H1 (cell line): Measurements from ENCODE around the gene AKAP9. TPM values are rescaled to one million over a fixed set of nuclear protein-coding genes. Genes with fewer than 3 reads are reported as not detected.
"Not testable (repeated sequence)": the region's sequence is repeated elsewhere in the genome, so short reads cannot be mapped to it uniquely, and the experiment has no call there.

Source experiments
- CTCF ChIA-PET: fragments of 300-600 bp; sonication (Branson Sonifier 250); formaldehyde crosslinking; loops from one replicate; lab custom pipeline; 2021; ENCODE audit not compliant: partially characterized antibody; lab: Charles Lee
- POLR2A ChIA-PET: fragments of 300-600 bp; sonication (Branson Sonifier 250); formaldehyde crosslinking; loops from one replicate; lab custom pipeline; 2021; ENCODE audit warnings: inconsistent platforms; ENCODE audit not compliant: partially characterized antibody; lab: Charles Lee
- DNase-seq, 2 experiments: peaks; one replicate each; pipeline versions ENCODE4 v3.0.0 to v3.0.0-alpha.2; 2010 to 2022; ENCODE audit warnings: low spot score in 2 of 2, low read depth in 1 of 2, mixed read lengths in 1 of 2
- FAIRE-seq: peaks from 2 replicates; lab custom pipeline; 2011; peaks lifted over from hg19 to GRCh38; lab: Jason Lieb, UNC
- H2AFZ ChIP-seq: 2 replicates; pipeline ENCODE4 v1.8.1; 2012; ENCODE audit warnings: low read length, inconsistent platforms
- H2AK5ac ChIP-seq: 2 replicates; pipeline ENCODE4 v1.6.1; 2013; ENCODE audit warnings: low read depth, low read length
- H2BK120ac ChIP-seq: replicated peaks from 2 replicates; pipeline ENCODE3; 2013; ENCODE audit warnings: low read depth, low read length, inconsistent platforms
- H2BK12ac ChIP-seq: 2 replicates; pipeline ENCODE4 v1.6.1; 2013; ENCODE audit warnings: low read depth, low read length
- H2BK15ac ChIP-seq: 2 replicates; pipeline ENCODE4 v1.6.1; 2013; ENCODE audit warnings: low read length
- H2BK20ac ChIP-seq: 2 replicates; pipeline ENCODE4 v1.6.1; 2013; ENCODE audit warnings: low read length
- H2BK5ac ChIP-seq: 2 replicates; pipeline ENCODE4 v1.6.1; 2013; ENCODE audit warnings: low read depth, low read length
- H3K14ac ChIP-seq: 2 replicates; pipeline ENCODE4 v1.6.1; 2013; ENCODE audit warnings: inconsistent platforms; ENCODE audit not compliant: insufficient read length
- H3K18ac ChIP-seq: 2 replicates; pipeline ENCODE4 v1.6.1; 2013; ENCODE audit warnings: low read length; ENCODE audit errors: extremely low read depth
- H3K23ac ChIP-seq: 2 replicates; pipeline ENCODE4 v1.6.1; 2013; ENCODE audit warnings: inconsistent platforms; ENCODE audit not compliant: insufficient read length
- H3K23me2 ChIP-seq: 2 replicates; pipeline ENCODE4 v1.6.1; 2013; ENCODE audit warnings: low read depth, low read length
- H3K27ac ChIP-seq: 2 replicates; pipeline ENCODE4 v1.6.1; 2011; ENCODE audit warnings: low read depth, low read length, inconsistent platforms
- H3K27me3 ChIP-seq, 4 experiments: replicated peaks in 1 of 4; 1 replicate in 1 of 4; 2 replicates in 3 of 4; pipeline versions ENCODE4 v1.6.1 to v1.8.1; 2011 to 2013; ENCODE audit warnings: low read length in 3 of 4, mild to moderate bottlenecking in 3 of 4, inconsistent platforms in 2 of 4, mixed read lengths in 2 of 4, moderate library complexity in 1 of 4; ENCODE audit not compliant: control insufficient read depth in 3 of 4, insufficient read depth in 3 of 4; ENCODE audit errors: extremely low read depth in 1 of 4
- H3K36me3 ChIP-seq, 4 experiments: 2 replicates each; pipeline versions ENCODE4 v1.6.1 to v1.8.1; 2011 to 2013; ENCODE audit warnings: mild to moderate bottlenecking in 4 of 4, low read length in 3 of 4, moderate library complexity in 2 of 4, control low read depth in 1 of 4, inconsistent platforms in 1 of 4; ENCODE audit not compliant: insufficient read depth in 4 of 4, control insufficient read depth in 2 of 4
- H3K4ac ChIP-seq: replicated peaks from 2 replicates; pipeline ENCODE3; 2013; ENCODE audit warnings: low read length, low read depth, mixed read lengths, inconsistent platforms; ENCODE audit not compliant: insufficient read length
- H3K4me1 ChIP-seq, 4 experiments: replicated peaks in 1 of 4; 1 replicate in 1 of 4; 2 replicates in 3 of 4; pipeline versions ENCODE4 v1.6.1 to v1.8.1; 2011 to 2013; ENCODE audit warnings: low read length in 3 of 4, inconsistent platforms in 2 of 4, mixed read lengths in 1 of 4; ENCODE audit not compliant: insufficient read depth in 4 of 4, control insufficient read depth in 3 of 4
- H3K4me2 ChIP-seq, 2 experiments: 2 replicates each; pipeline versions ENCODE4 v1.6.1 to v1.8.1; 2011 to 2013; ENCODE audit warnings: low read depth in 2 of 2, low read length in 2 of 2, control low read depth in 1 of 2, inconsistent platforms in 1 of 2, mild to moderate bottlenecking in 1 of 2; ENCODE audit not compliant: insufficient read depth in 1 of 2
- H3K4me3 ChIP-seq, 4 experiments: fragments of 200-600, 300-600 bp in 1 of 4; sonication (generic), shearing (Covaris generic), sonication (Bioruptor Twin) in 1 of 4; 2 replicates each; pipeline versions ENCODE4 v1.5.1 to v1.8.1; 2011 to 2016; ENCODE audit warnings: low read length in 4 of 4, low read depth in 3 of 4, control low read depth in 2 of 4, inconsistent platforms in 2 of 4, mild to moderate bottlenecking in 2 of 4, mixed read lengths in 1 of 4, moderate library complexity in 1 of 4; ENCODE audit not compliant: insufficient read depth in 2 of 4; ENCODE audit errors: extremely low read depth in 1 of 4
- H3K56ac ChIP-seq: replicated peaks from 2 replicates; pipeline ENCODE3; 2013; ENCODE audit warnings: low read depth, mild to moderate bottlenecking, mixed read lengths, low read length, inconsistent platforms; ENCODE audit not compliant: insufficient read length
- H3K79me1 ChIP-seq: 2 replicates; pipeline ENCODE4 v1.6.1; 2013; ENCODE audit warnings: low read depth, low read length, control low read depth
- H3K79me2 ChIP-seq, 2 experiments: 2 replicates each; pipeline versions ENCODE4 v1.6.1 to v1.8.1; 2012 to 2013; ENCODE audit warnings: low read length in 2 of 2, mild to moderate bottlenecking in 2 of 2, inconsistent platforms in 1 of 2; ENCODE audit not compliant: insufficient read depth in 2 of 2, control insufficient read depth in 1 of 2
- H3K9ac ChIP-seq, 4 experiments: replicated peaks in 1 of 4; 1 replicate in 1 of 4; 2 replicates in 3 of 4; pipeline versions ENCODE4 v1.6.1 to v1.8.1; 2011 to 2013; ENCODE audit warnings: low read depth in 3 of 4, low read length in 3 of 4, control low read depth in 2 of 4, mild to moderate bottlenecking in 2 of 4, moderate library complexity in 2 of 4, inconsistent platforms in 1 of 4; ENCODE audit errors: extremely low read depth in 1 of 4
- H3K9me3 ChIP-seq, 2 experiments: 2 replicates each; pipeline versions ENCODE4 v1.6.1 to v1.8.1; 2012 to 2013; ENCODE audit warnings: mild to moderate bottlenecking in 2 of 2, moderate library complexity in 2 of 2, control low read depth in 1 of 2, inconsistent platforms in 1 of 2, low read depth in 1 of 2, low read length in 1 of 2, mixed read lengths in 1 of 2; ENCODE audit not compliant: insufficient read depth in 2 of 2
- H4K20me1 ChIP-seq, 2 experiments: replicated peaks in 1 of 2; 2 replicates each; pipeline versions ENCODE3 to v1.8.1; 2011 to 2013; ENCODE audit warnings: inconsistent platforms in 2 of 2, low read length in 2 of 2, mild to moderate bottlenecking in 1 of 2; ENCODE audit not compliant: insufficient read depth in 2 of 2, control insufficient read depth in 1 of 2
- H4K5ac ChIP-seq: 2 replicates; pipeline ENCODE4 v1.6.1; 2013; ENCODE audit warnings: low read length, low read depth, mixed read lengths, inconsistent platforms; ENCODE audit not compliant: insufficient read length
- H4K8ac ChIP-seq: 2 replicates; pipeline ENCODE4 v1.8.0; 2013; ENCODE audit warnings: mild to moderate bottlenecking, moderate library complexity, low read length, inconsistent platforms; ENCODE audit not compliant: insufficient read depth; ENCODE audit errors: extremely low read depth
- H4K91ac ChIP-seq: replicated peaks from 2 replicates; pipeline ENCODE3; 2013; ENCODE audit warnings: low read length, mixed read lengths, inconsistent platforms; ENCODE audit not compliant: insufficient read length
- WGBS, 2 experiments: shearing (Covaris generic) in 1 of 2; methylation state at CpG; one replicate each; pipeline versions ENCODE4 v1.1.6 to v1.1.7; 2013 to 2015; ENCODE audit warnings: low lambda C conversion rate in 2 of 2, mixed read lengths in 2 of 2, inconsistent platforms in 1 of 2, low coverage in 1 of 2, missing lambda C conversion rate in 1 of 2; ENCODE audit not compliant: insufficient replicate concordance in 2 of 2, insufficient coverage in 1 of 2, insufficient read length in 1 of 2; ENCODE audit errors: extremely low coverage in 1 of 2, missing lambda C conversion rate in 1 of 2; 5-methylcytosine and 5-hydroxymethylcytosine counted together
- polyA plus RNA-seq, 7 experiments: library from polyadenylated mRNA; depleted of rRNA in 3 of 7; stranded (reverse) in 5 of 7; unstranded in 2 of 7; fragments of >200 nt in 5 of 7; fragments of 200-250 nt in 2 of 7; gene quantifications; 1 replicate in 5 of 7; 2 replicates in 1 of 7; 4 replicates in 1 of 7; pipeline versions ENCODE4 v1.2.1 to v1.2.3, GENCODE V29; 2011 to 2013; ENCODE audit warnings: missing spikeins in 2 of 7, mixed read lengths in 2 of 7
- total RNA-seq: library from RNA; stranded (reverse); fragmentation: NEBNext Ultra II Directional; extraction: Animal tissue kit (Norgen Biotek cat#: 25700); gene quantifications from 2 replicates; pipeline ENCODE4 v1.2.1, GENCODE V29; 2021

Gene AKAP9
- total and polyA plus RNA-seq, 2 of the 8 experiments (the other 6 are each of a cell fraction or from before 2014, with no cell fraction given), result 6.2 to 26.3 TPM

DNA sequence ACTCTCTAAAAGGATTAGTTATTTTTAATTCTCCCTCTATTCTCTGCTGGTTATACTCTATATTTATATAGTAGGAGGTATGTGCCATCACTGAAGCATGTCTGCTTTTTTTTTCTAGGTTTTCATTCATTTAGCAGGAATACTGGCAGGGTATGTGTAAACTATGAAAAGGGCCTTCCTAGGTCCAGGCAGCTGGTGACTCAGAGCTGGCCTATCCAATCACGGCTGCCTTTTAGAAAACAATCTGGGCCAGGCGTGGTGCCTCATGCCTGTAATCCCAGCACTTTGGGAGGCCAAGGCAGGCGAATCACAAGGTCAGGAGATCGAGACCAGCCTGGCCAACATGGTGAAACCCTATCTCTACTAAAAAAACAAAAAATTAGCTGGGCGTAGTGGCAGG, 162.2 kb downstream of the AKAP9 start:
- POLR2A ChIA-PET, H3K79me2 ChIP-seq, H3K4ac ChIP-seq, H2BK5ac ChIP-seq, H3K79me1 ChIP-seq, H4K20me1 ChIP-seq, H4K91ac ChIP-seq, FAIRE-seq, H3K56ac ChIP-seq, H4K5ac ChIP-seq, H3K27ac ChIP-seq, H3K23ac ChIP-seq, H2BK120ac ChIP-seq, H2BK20ac ChIP-seq, H3K4me1 ChIP-seq, H3K4me2 ChIP-seq, H3K4me3 ChIP-seq, H3K18ac ChIP-seq, H2BK12ac ChIP-seq, H3K27me3 ChIP-seq, H3K9me3 ChIP-seq, CTCF ChIA-PET, H2BK15ac ChIP-seq, H4K8ac ChIP-seq, H3K23me2 ChIP-seq, H2AFZ ChIP-seq, H2AK5ac ChIP-seq, H3K14ac ChIP-seq, DNase-seq, H3K9ac ChIP-seq: not testable (repeated sequence)
- peaks cover 6 to 20% (median 12%) of the 10 kb centered on the region in 4 experiments; a peak in 6 of 8 replicates for H3K36me3 ChIP-seq
- 82% methylated on average over 5 of the region's 5 CpGs; no CpG with 5 or more reads in 1 of the 2 experiments for WGBS, 2 experiments
